Measurements from ENCODE around the gene TPST2.

The TPST2 gene

DNA sequence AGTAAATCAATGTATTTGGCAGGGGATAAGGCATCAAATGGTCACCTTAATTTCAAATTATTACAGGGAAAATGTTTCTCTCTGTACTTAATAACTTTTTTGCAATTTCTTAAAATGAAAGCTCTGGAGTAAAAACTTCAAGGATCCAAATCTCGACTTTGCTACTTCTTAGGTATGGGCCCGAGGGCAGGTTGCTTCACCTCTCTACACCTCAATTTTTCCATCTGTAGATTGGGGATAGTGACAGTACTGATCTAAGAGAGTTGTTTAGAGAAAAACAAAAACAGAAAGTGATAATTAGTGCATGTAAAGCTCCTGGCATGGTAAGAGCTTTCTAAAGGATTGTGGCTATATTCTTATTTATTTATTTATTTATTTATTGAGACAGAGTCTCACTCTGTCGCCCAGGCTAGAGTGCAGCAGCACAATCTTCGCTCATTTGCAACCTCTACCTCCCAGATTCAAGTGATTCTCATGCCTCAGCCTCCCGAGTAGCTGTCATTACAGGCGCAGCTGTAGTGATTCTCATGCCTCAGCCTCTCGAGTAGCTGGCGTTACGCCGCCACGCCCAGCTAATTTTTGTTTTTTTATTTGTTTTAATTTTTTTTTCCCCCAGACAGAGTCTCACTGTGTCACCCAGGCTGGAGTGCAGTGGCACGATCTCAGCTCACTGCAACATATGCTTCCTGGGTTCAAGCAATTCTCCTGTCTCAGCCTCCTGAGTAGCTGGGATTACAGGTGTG is 75.3 kb downstream of the TPST2 start:
- Histone ChIP-seq H3K9me3 (ENCODE audit: control insufficient read depth, low read length) (no peaks in the 10 kb centered on the region), H3K4me1 (ENCODE audit: control insufficient read depth, insufficient read depth, low read length, poor library complexity, severe bottlenecking) (no peaks in the 10 kb centered on the region), H3K4me3 (ENCODE audit: extremely low read depth, insufficient read depth, low read length, poor library complexity, severe bottlenecking) (no peak overlapping the region), H3K27ac (ENCODE audit: low read depth, low read length, severe bottlenecking) (no peak overlapping the region), H3K36me3 (ENCODE audit: control insufficient read depth, insufficient read depth, low read length) (peaks cover 10% of the 10 kb centered on the region)
- WGBS, 2 experiments (ENCODE audit: insufficient coverage in 2 of 2): 95 to 96% methylated on average over 5 to 7 of the region's 12 CpGs

DNA sequence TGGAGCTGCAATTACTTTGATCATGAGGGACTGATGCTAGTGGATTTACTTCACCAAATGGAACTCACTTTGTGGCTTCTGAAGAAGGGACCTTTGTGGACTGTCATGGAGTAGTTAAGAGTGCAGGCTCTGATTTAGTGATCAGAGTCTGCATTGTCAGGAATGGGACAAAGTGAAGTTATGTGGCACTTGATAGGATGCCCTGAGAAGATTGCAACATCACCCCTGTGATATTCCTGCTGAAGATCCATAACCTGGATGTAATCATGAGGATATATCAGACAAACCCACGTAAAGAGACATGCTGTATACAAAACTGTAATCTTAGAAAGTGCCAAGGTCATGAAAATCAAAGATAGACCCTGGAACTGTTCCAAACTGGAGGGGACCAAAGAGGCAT is 76.1 kb downstream of the TPST2 start:
- Histone ChIP-seq H3K4me1 (ENCODE audit: control insufficient read depth, insufficient read depth, low read length, poor library complexity, severe bottlenecking) (no peaks in the 10 kb centered on the region), H3K36me3 (ENCODE audit: control insufficient read depth, insufficient read depth, low read length) (peaks cover 17% of the 10 kb centered on the region), H3K9me3 (ENCODE audit: control insufficient read depth, low read length) (no peaks in the 10 kb centered on the region), H3K27ac (ENCODE audit: low read depth, low read length, severe bottlenecking) (no peak overlapping the region), H3K4me3 (ENCODE audit: extremely low read depth, insufficient read depth, low read length, poor library complexity, severe bottlenecking) (peak overlapping the region; percentile 87)
- WGBS, 2 experiments (ENCODE audit: insufficient coverage in 2 of 2): 100% methylated on average over 1 of the region's 1 CpG

- Histone ChIP-seq H3K36me3 (ENCODE audit: control insufficient read depth, insufficient read depth, low read length) (peaks cover 32% of the 10 kb centered on the region), H3K4me1 (ENCODE audit: control insufficient read depth, insufficient read depth, low read length, poor library complexity, severe bottlenecking) (no peaks in the 10 kb centered on the region), H3K27ac (ENCODE audit: low read depth, low read length, severe bottlenecking) (peak within 1 kb of the TSS; percentile 71), H3K4me3 (ENCODE audit: extremely low read depth, insufficient read depth, low read length, poor library complexity, severe bottlenecking) (peak within 1 kb of the TSS; percentile 87), H3K9me3 (ENCODE audit: control insufficient read depth, low read length) (no peaks in the 10 kb centered on the region)
- WGBS, 2 experiments (ENCODE audit: insufficient coverage in 2 of 2): 0% methylated on average over 35 to 40 of the region's 40 CpGs
These were observed 77.7 kb downstream of the TPST2 start, which contains the start of gene TFIP11 for GRCh38 chr22:26512149-26512793. Gene TFIP11, minus strand, starts transcription at chr22:26512473. Its CDS starts 2,201 bp downstream, at chr22:26510272.

DNA sequence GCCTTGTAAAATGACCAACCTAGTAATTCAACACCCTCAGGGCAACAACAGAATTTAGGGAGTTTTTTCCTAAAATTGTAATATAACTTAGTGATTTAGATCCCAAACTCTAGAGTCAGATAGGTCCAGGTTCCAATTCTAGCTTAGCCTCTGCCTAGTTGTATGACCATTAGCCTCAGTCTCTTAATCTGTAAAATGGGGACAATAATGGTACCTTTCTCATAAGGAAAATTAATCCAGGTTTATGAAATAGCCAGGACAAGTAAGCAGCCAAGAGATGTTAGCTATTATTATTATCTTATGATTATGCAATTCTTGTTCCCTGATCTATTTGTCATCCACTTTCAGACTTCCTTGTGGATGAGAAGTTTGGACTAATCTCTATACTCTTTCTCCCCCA is 81.8 kb downstream of the TPST2 start:
- Histone ChIP-seq H3K9me3 (ENCODE audit: control insufficient read depth, low read length) (no peaks in the 10 kb centered on the region), H3K27ac (ENCODE audit: low read depth, low read length, severe bottlenecking) (no peak overlapping the region), H3K4me1 (ENCODE audit: control insufficient read depth, insufficient read depth, low read length, poor library complexity, severe bottlenecking) (peaks cover 6% of the 10 kb centered on the region), H3K4me3 (ENCODE audit: extremely low read depth, insufficient read depth, low read length, poor library complexity, severe bottlenecking) (no peak overlapping the region), H3K36me3 (ENCODE audit: control insufficient read depth, insufficient read depth, low read length) (peaks cover 71% of the 10 kb centered on the region)

DNA sequence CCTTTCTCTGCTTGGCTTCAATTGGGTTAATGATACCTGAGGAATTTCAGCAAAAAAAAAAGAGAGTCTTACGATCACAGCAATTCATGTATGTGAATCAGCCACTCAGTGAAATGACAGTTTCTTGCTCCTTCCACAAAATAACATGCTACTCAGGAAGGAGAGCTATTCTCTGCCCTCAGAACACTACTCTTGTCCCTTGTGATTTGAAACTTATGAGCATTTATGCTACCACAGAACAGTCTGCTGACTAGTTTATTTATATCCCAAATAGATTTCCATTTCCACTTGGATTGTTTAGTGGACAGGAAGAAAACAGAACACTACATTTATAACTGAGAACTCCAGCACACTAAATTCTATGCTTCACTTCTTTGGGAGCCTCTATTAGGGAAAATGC is 86.2 kb downstream of the TPST2 start:
- 100% methylated on average over 1 of the region's 1 CpG; no CpG with 5 or more reads in 1 of the 2 experiments for WGBS, 2 experiments (ENCODE audit: insufficient coverage in 2 of 2)
- H3K27ac ChIP-seq (ENCODE audit: low read depth, low read length, severe bottlenecking): no peak overlapping the region
- no peak overlapping the region for H3K4me3 ChIP-seq (ENCODE audit: extremely low read depth, insufficient read depth, low read length, poor library complexity, severe bottlenecking)
- peaks cover 93% of the 10 kb centered on the region for H3K36me3 ChIP-seq (ENCODE audit: control insufficient read depth, insufficient read depth, low read length)
- peaks cover 8% of the 10 kb centered on the region for H3K4me1 ChIP-seq (ENCODE audit: control insufficient read depth, insufficient read depth, low read length, poor library complexity, severe bottlenecking)
- no peaks in the 10 kb centered on the region for H3K9me3 ChIP-seq (ENCODE audit: control insufficient read depth, low read length)

GRCh38 chr22:26502688-26503561 is 87.0 kb downstream of the TPST2 start:
- peaks cover 88% of the 10 kb centered on the region for H3K36me3 ChIP-seq (ENCODE audit: control insufficient read depth, insufficient read depth, low read length)
- no peaks in the 10 kb centered on the region for H3K9me3 ChIP-seq (ENCODE audit: control insufficient read depth, low read length)
- WGBS, 2 experiments (ENCODE audit: insufficient coverage in 2 of 2): 16 to 30% methylated on average over 2 of the region's 3 CpGs
- no peak overlapping the region for H3K4me3 ChIP-seq (ENCODE audit: extremely low read depth, insufficient read depth, low read length, poor library complexity, severe bottlenecking)
- peaks cover 8% of the 10 kb centered on the region for H3K4me1 ChIP-seq (ENCODE audit: control insufficient read depth, insufficient read depth, low read length, poor library complexity, severe bottlenecking)
- H3K27ac ChIP-seq (ENCODE audit: low read depth, low read length, severe bottlenecking): peak overlapping the region; percentile 47

DNA sequence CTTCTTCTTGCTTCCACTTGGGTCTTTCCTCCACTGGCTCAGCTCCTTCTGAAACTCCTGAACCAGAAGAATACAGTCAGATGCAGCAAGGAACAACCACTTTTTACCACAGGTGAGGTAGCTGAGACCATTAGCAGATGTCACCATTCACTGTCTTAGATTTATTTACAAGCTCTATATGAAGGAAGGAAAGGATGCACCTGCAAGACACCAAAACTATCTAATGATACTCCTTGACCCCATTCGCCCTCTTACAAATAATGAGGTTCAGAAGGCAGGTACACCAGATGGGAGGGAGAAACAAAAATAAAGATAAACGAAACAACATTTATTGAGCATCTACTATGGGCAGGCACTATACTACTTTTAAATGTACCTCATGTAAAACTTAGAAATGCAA is 87.9 kb downstream of the TPST2 start:
- Histone ChIP-seq H3K9me3 (ENCODE audit: control insufficient read depth, low read length) (no peaks in the 10 kb centered on the region), H3K4me1 (ENCODE audit: control insufficient read depth, insufficient read depth, low read length, poor library complexity, severe bottlenecking) (peaks cover 8% of the 10 kb centered on the region), H3K27ac (ENCODE audit: low read depth, low read length, severe bottlenecking) (no peak overlapping the region), H3K4me3 (ENCODE audit: extremely low read depth, insufficient read depth, low read length, poor library complexity, severe bottlenecking) (no peak overlapping the region), H3K36me3 (ENCODE audit: control insufficient read depth, insufficient read depth, low read length) (peaks cover 84% of the 10 kb centered on the region)
- whole genome bisulfite sequencing, 2 experiments (ENCODE audit: insufficient coverage in 2 of 2): no CpG with 5 or more reads among the region's 2 CpGs

- peaks cover 84% of the 10 kb centered on the region for H3K36me3 ChIP-seq (ENCODE audit: control insufficient read depth, insufficient read depth, low read length)
- 92 to 94% methylated on average over 24 to 25 of the region's 25 CpGs for WGBS, 2 experiments (ENCODE audit: insufficient coverage in 2 of 2)
- H3K4me3 ChIP-seq (ENCODE audit: extremely low read depth, insufficient read depth, low read length, poor library complexity, severe bottlenecking): no peak overlapping the region
- no peaks in the 10 kb centered on the region for H3K9me3 ChIP-seq (ENCODE audit: control insufficient read depth, low read length)
- H3K4me1 ChIP-seq (ENCODE audit: control insufficient read depth, insufficient read depth, low read length, poor library complexity, severe bottlenecking): peaks cover 8% of the 10 kb centered on the region
- H3K27ac ChIP-seq (ENCODE audit: low read depth, low read length, severe bottlenecking): no peak overlapping the region
These were observed 90.7 kb downstream of the TPST2 start for GRCh38 chr22:26499188-26499703.

GRCh38 chr22:26496456-26496855 is 93.5 kb downstream of the TPST2 start:
- Histone ChIP-seq H3K4me1 (ENCODE audit: control insufficient read depth, insufficient read depth, low read length, poor library complexity, severe bottlenecking) (no peaks in the 10 kb centered on the region), H3K9me3 (ENCODE audit: control insufficient read depth, low read length) (no peaks in the 10 kb centered on the region), H3K36me3 (ENCODE audit: control insufficient read depth, insufficient read depth, low read length) (peaks cover 84% of the 10 kb centered on the region), H3K4me3 (ENCODE audit: extremely low read depth, insufficient read depth, low read length, poor library complexity, severe bottlenecking) (no peak overlapping the region), H3K27ac (ENCODE audit: low read depth, low read length, severe bottlenecking) (no peak overlapping the region)
- whole genome bisulfite sequencing, 2 experiments (ENCODE audit: insufficient coverage in 2 of 2): 88 to 100% methylated on average over 2 to 3 of the region's 4 CpGs

DNA sequence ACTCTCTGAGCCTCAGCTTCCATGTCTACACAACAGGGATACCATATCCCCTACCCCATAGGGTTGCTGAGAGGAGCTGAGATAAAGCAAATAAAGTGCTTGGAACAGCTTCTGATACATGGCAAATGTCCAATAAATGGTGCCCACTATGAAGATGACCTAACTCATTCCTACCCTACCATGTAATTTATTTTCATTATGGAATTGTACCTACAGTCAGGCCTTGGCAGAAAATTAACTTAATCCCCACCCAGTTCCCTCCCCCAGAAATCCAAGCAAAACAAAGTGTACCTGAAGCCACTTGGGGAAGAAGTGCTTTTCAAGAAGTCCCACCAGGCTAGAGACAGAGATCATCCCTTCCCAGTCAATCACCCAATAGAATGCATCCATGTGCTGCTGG is 95.4 kb downstream of the TPST2 start:
- H3K4me3 ChIP-seq (ENCODE audit: extremely low read depth, insufficient read depth, low read length, poor library complexity, severe bottlenecking): no peak overlapping the region
- H3K4me1 ChIP-seq (ENCODE audit: control insufficient read depth, insufficient read depth, low read length, poor library complexity, severe bottlenecking): no peaks in the 10 kb centered on the region
- no peaks in the 10 kb centered on the region for H3K9me3 ChIP-seq (ENCODE audit: control insufficient read depth, low read length)
- H3K27ac ChIP-seq (ENCODE audit: low read depth, low read length, severe bottlenecking): no peak overlapping the region
- H3K36me3 ChIP-seq (ENCODE audit: control insufficient read depth, insufficient read depth, low read length): peaks cover 88% of the 10 kb centered on the region
